HEK293 (cell line): Measurements from ENCODE around the gene CACNB4.

Experiments
- CTCF ChIP-seq: fragments of 450-650 bp; formaldehyde crosslinking; IDR thresholded peaks from 2 replicates; pipeline ENCODE4 v1.5.1; 2016; ENCODE audit warnings: missing biosample characterization, missing genetic modification characterization
- KLF9 ChIP-seq: fragments of 450-650 bp; formaldehyde crosslinking; IDR thresholded peaks from 2 replicates; pipeline ENCODE4 v1.5.1; 2016; ENCODE audit warnings: missing biosample characterization, missing genetic modification characterization, low read depth
- REST ChIP-seq: fragments of 450-650 bp; formaldehyde crosslinking; IDR thresholded peaks from 2 replicates; pipeline ENCODE4 v1.5.1; 2016; ENCODE audit warnings: missing biosample characterization, missing genetic modification characterization
- TRIM28 ChIP-seq: IDR thresholded peaks from 2 replicates; pipeline ENCODE4 v1.6.1; 2011; ENCODE audit warnings: low read length, control low read depth, borderline replicate concordance
- ZBTB44 ChIP-seq: fragments of 450-650 bp; IDR thresholded peaks from 2 replicates; pipeline ENCODE4 v1.5.1; 2018; ENCODE audit warnings: missing biosample characterization, mild to moderate bottlenecking, missing genetic modification characterization
- ZNF10 ChIP-seq: fragments of 450-650 bp; formaldehyde crosslinking; IDR thresholded peaks from 2 replicates; pipeline ENCODE4 v1.5.1; 2017; ENCODE audit warnings: missing biosample characterization, missing genetic modification characterization
- ZNF211 ChIP-seq: fragments of 450-650 bp; formaldehyde crosslinking; IDR thresholded peaks from 2 replicates; pipeline ENCODE4 v1.5.1; 2016; ENCODE audit warnings: low read depth, missing biosample characterization, missing genetic modification characterization
- ZNF221 ChIP-seq: fragments of 450-650 bp; formaldehyde crosslinking; IDR thresholded peaks from 2 replicates; pipeline ENCODE4 v1.5.1; 2017; ENCODE audit warnings: missing biosample characterization, missing genetic modification characterization, borderline replicate concordance
- ZNF292 ChIP-seq: fragments of 450-650 bp; formaldehyde crosslinking; IDR thresholded peaks from 2 replicates; pipeline ENCODE4 v1.5.1; 2016; ENCODE audit warnings: low read depth, missing biosample characterization, missing genetic modification characterization, borderline replicate concordance
- ZNF366 ChIP-seq: fragments of 450-650 bp; formaldehyde crosslinking; conservative IDR thresholded peaks from 2 replicates; pipeline ENCODE4 v1.5.1; 2016; ENCODE audit warnings: missing biosample characterization, missing genetic modification characterization
- ZNF510 ChIP-seq: fragments of 450-650 bp; formaldehyde crosslinking; IDR thresholded peaks from 2 replicates; pipeline ENCODE4 v1.5.1; 2018; ENCODE audit warnings: mild to moderate bottlenecking, missing genetic modification characterization, missing biosample characterization; ENCODE audit not compliant: insufficient replicate concordance
- ZNF513 ChIP-seq: fragments of 450-650 bp; IDR thresholded peaks from 2 replicates; pipeline ENCODE4 v1.5.1; 2018; ENCODE audit warnings: missing biosample characterization, missing genetic modification characterization
- ZNF777 ChIP-seq: fragments of 450-650 bp; formaldehyde crosslinking; IDR thresholded peaks from 2 replicates; pipeline ENCODE4 v1.5.1; 2017; ENCODE audit warnings: missing biosample characterization, missing genetic modification characterization, borderline replicate concordance

GRCh38 chr2:151828143-151828889 is 270.5 kb downstream of the CACNB4 start, which contains the start of gene ARL5A:
- TF ChIP-seq ZBTB44 (tag by site-specific recombination): no peak
- no peak for TF ChIP-seq REST (tag by site-specific recombination)
- TF ChIP-seq CTCF (tag by site-specific recombination): 0 out of 2 replicates have a peak, but pooled peaks have one; percentile 30
- no peak for TF ChIP-seq ZNF211 (tag by site-specific recombination)
- no peak for TF ChIP-seq ZNF221
- TF ChIP-seq ZNF366 (tag by site-specific recombination): no peak
- TF ChIP-seq ZNF510 (tag by site-specific recombination): no peak
- no peak for TF ChIP-seq ZNF513 (tag by site-specific recombination)
- TF ChIP-seq ZNF10 (tag by site-specific recombination): no peak
- no peak for TF ChIP-seq TRIM28
- no peak for TF ChIP-seq ZNF777 (tag by site-specific recombination)
- TF ChIP-seq KLF9 (tag by site-specific recombination): no peak
- TF ChIP-seq ZNF292: no peak
